Peyer's patch (tissue), 4 donors: ENCODE measurements around the gene CERS3.

Experiments
- CTCF ChIP-seq, 6 experiments: fragments of 450-650 bp in 4 of 6; fragments of 200-600 bp in 2 of 6; sonication (generic) in 1 of 6; IDR thresholded peaks; one replicate each; pipeline ENCODE4 v1.5.1; 2017 to 2019; ENCODE audit warnings: antibody characterized with exemption in 6 of 6, mild to moderate bottlenecking in 3 of 6, moderate library complexity in 1 of 6
- POLR2A ChIP-seq, 2 donors: fragments of 450-650 bp; IDR thresholded peaks; one replicate each; pipeline ENCODE4 v1.5.1; 2017; ENCODE audit warnings: antibody characterized with exemption in 2 of 2, mild to moderate bottlenecking in 2 of 2, moderate library complexity in 2 of 2

GRCh38 chr15:100524326-100524725 lies 4.4 kb downstream of the CERS3 start:
- TF ChIP-seq CTCF (IDR thresholded peaks at IDR 0.05) = no peak
- TF ChIP-seq POLR2A (IDR thresholded peaks at IDR 0.05) = no peak
